DMS114 treated with DMSO at 0.1 percent for 48 hours (cell line): ENCODE data around the gene ADARB2.

ENCODE experiments used
- DNase-seq: peaks from one replicate; lab custom pipeline; 2025; ENCODE audit not compliant: unreplicated experiment; lab: John Stamatoyannopoulos, UW

ADARB2 gene

GRCh38 chr10:1203704-1204103 is 533.6 kb downstream of the ADARB2 start:
- DNase-seq: no peak

GRCh38 chr10:1203216-1203615 is 534.1 kb downstream of the ADARB2 start:
- DNase-seq: no peak

- DNase-seq: no peak
These were observed 535.0 kb downstream of the ADARB2 start for GRCh38 chr10:1202343-1202742.

GRCh38 chr10:1200866-1201807 is 536.2 kb downstream of the ADARB2 start:
- no peak for DNase-seq

GRCh38 chr10:1199897-1200721 is 537.2 kb downstream of the ADARB2 start:
- no peak for DNase-seq

- DNase-seq: no peak
These were observed 538.0 kb downstream of the ADARB2 start for GRCh38 chr10:1199345-1199673.

- no peak for DNase-seq
These were observed 538.6 kb downstream of the ADARB2 start for GRCh38 chr10:1198453-1199344.

GRCh38 chr10:1197384-1197783 is 539.9 kb downstream of the ADARB2 start:
- DNase-seq: no peak

GRCh38 chr10:1196656-1197055 is 540.7 kb downstream of the ADARB2 start:
- DNase-seq: no peak

- DNase-seq: no peak
These were observed 541.5 kb downstream of the ADARB2 start for GRCh38 chr10:1195828-1196227.

GRCh38 chr10:1194161-1194560 is 543.2 kb downstream of the ADARB2 start:
- no peak for DNase-seq

GRCh38 chr10:1193561-1193960 is 543.8 kb downstream of the ADARB2 start:
- DNase-seq: no peak

- no peak for DNase-seq
These were observed 545.6 kb downstream of the ADARB2 start for GRCh38 chr10:1191752-1192151.

GRCh38 chr10:1190791-1191490 is 546.4 kb downstream of the ADARB2 start:
- DNase-seq: no peak

GRCh38 chr10:1190052-1190395 is 547.3 kb downstream of the ADARB2 start:
- no peak for DNase-seq

GRCh38 chr10:1189166-1190051 is 547.9 kb downstream of the ADARB2 start:
- DNase-seq: no peak

- DNase-seq: no peak
These were observed 548.7 kb downstream of the ADARB2 start for GRCh38 chr10:1188558-1189135.

- no peak for DNase-seq
These were observed 549.3 kb downstream of the ADARB2 start for GRCh38 chr10:1187855-1188557.
